GM12878 (cell line): ENCODE results near the gene SCAANT1. TPM values are rescaled to one million over a fixed set of nuclear protein-coding genes. Genes with fewer than 3 reads are reported as not detected.

Experiments used
- ATAC-seq: fragments of 200-7000 bp; cut with Tn5 transposase; 3 replicates; pipeline ENCODE4 v1.9.1; 2020; ENCODE audit warnings: mild to moderate bottlenecking, moderate library complexity
- BruUV-seq: library from RNA; stranded (reverse); fragments of 400-500 nt; replicated peaks from 2 replicates; lab custom pipeline; 2021; lab: Mats Ljungman, UMichigan
- CTCF ChIA-PET: fragments of 300-600 bp; sonication (Branson Sonifier 250); formaldehyde crosslinking; extraction: SDS; loops from one replicate; lab custom pipeline; 2021; ENCODE audit warnings: inconsistent platforms; lab: Yijun Ruan, JAX
- POLR2A ChIA-PET: fragments of 350-600 bp; formaldehyde crosslinking; extraction: SDS; loops from one replicate; lab custom pipeline; 2021; ENCODE audit warnings: inconsistent platforms; lab: Charles Lee
- RAD21 ChIA-PET: fragments of 300-600 bp; sonication (Branson Sonifier 250); formaldehyde crosslinking; loops from one replicate; lab custom pipeline; 2023; ENCODE audit warnings: antibody characterized with exemption; ENCODE audit not compliant: unreplicated experiment; lab: Charles Lee
- SMC1A ChIA-PET: fragments of 300-600 bp; sonication (Branson Sonifier 250); formaldehyde crosslinking; loops from one replicate; lab custom pipeline; 2023; ENCODE audit not compliant: unreplicated experiment, uncharacterized antibody; lab: Charles Lee
- DNase-seq: peaks from one replicate; pipeline ENCODE4 v3.0.0-alpha.2; 2011; ENCODE audit warnings: low read depth, low spot score
- FAIRE-seq: peaks from 3 replicates; lab custom pipeline; 2011; peaks lifted over from hg19 to GRCh38; lab: Jason Lieb, UNC
- H2AFZ ChIP-seq: 2 replicates; pipeline ENCODE4 v1.6.0; 2011; ENCODE audit warnings: low read depth, low read length, control low read depth; ENCODE audit not compliant: control insufficient read depth
- H3K27ac ChIP-seq: 2 replicates; pipeline ENCODE4 v1.5.1; 2011; ENCODE audit warnings: control low read depth; ENCODE audit not compliant: control insufficient read depth, insufficient read depth
- H3K27me3 ChIP-seq, 2 experiments: replicated peaks in 1 of 2; 2 replicates each; pipeline versions ENCODE4 v1.6.0 to v1.6.1; 2011; ENCODE audit warnings: low read length in 1 of 2; ENCODE audit not compliant: control insufficient read depth in 2 of 2, insufficient read depth in 2 of 2
- H3K36me3 ChIP-seq, 2 experiments: 2 replicates each; pipeline ENCODE4 v1.5.1; 2011; ENCODE audit warnings: low read length in 1 of 2; ENCODE audit not compliant: control insufficient read depth in 2 of 2, insufficient read depth in 2 of 2
- H3K4me1 ChIP-seq: 2 replicates; pipeline ENCODE4 v1.6.1; 2011; ENCODE audit warnings: mild to moderate bottlenecking, low read length, moderate library complexity, mixed read lengths; ENCODE audit not compliant: control insufficient read depth, insufficient read depth
- H3K4me2 ChIP-seq: 2 replicates; pipeline ENCODE4 v1.6.0; 2011; ENCODE audit warnings: control low read depth; ENCODE audit not compliant: control insufficient read depth, insufficient read depth
- H3K4me3 ChIP-seq: fragments of 200-600 bp; sonication (generic); 2 replicates; pipeline ENCODE4 v1.5.1; 2016
- H3K79me2 ChIP-seq: 2 replicates; pipeline ENCODE4 v1.6.0; 2011; ENCODE audit warnings: low read length; ENCODE audit not compliant: control insufficient read depth, insufficient read depth
- H3K9ac ChIP-seq: 2 replicates; pipeline ENCODE4 v1.8.0; 2011; ENCODE audit warnings: low read length, control low read depth, mixed read lengths; ENCODE audit not compliant: control insufficient read depth, insufficient read depth
- H3K9me3 ChIP-seq: replicated peaks from 3 replicates; pipeline ENCODE4 v1.5.1; 2011; ENCODE audit warnings: mild to moderate bottlenecking, low read length; ENCODE audit not compliant: control insufficient read depth, insufficient read depth
- H4K20me1 ChIP-seq: 2 replicates; pipeline ENCODE4 v1.6.0; 2011; ENCODE audit not compliant: control insufficient read depth, insufficient read depth
- ATF2 ChIP-seq: IDR thresholded peaks from 2 replicates; pipeline ENCODE4 v1.6.1; 2012; ENCODE audit warnings: low read length, inconsistent platforms
- BMI1 ChIP-seq: fragments of 450-650 bp; IDR thresholded peaks from 2 replicates; pipeline ENCODE4 v1.6.1; 2016; ENCODE audit warnings: mild to moderate bottlenecking, moderate library complexity, borderline replicate concordance
- BRCA1 ChIP-seq: IDR thresholded peaks from 2 replicates; pipeline ENCODE4 v1.6.1; 2011; ENCODE audit warnings: low read depth, low read length, improper control_type of control experiment
- CEBPB ChIP-seq, 2 experiments: fragments of 150-350 bp in 1 of 2; IDR thresholded peaks; 2 replicates each; pipeline ENCODE4 v1.6.1; 2012 to 2014; ENCODE audit warnings: low read depth in 2 of 2, low read length in 2 of 2, borderline replicate concordance in 1 of 2, inconsistent platforms in 1 of 2
- CEBPZ ChIP-seq: fragments of 150-350 bp; IDR thresholded peaks from 2 replicates; pipeline ENCODE4 v1.6.1; 2016; ENCODE audit warnings: low read depth, low read length
- E2F8 ChIP-seq: fragments of 450-650 bp; IDR thresholded peaks from 2 replicates; pipeline ENCODE4 v1.6.1; 2018; ENCODE audit warnings: mild to moderate bottlenecking, low read depth, moderate library complexity; ENCODE audit not compliant: partially characterized antibody
- EP300 ChIP-seq, 2 experiments: fragments of 150-350 bp in 1 of 2; IDR thresholded peaks; 2 replicates each; pipeline ENCODE4 v1.6.1; 2011 to 2012; ENCODE audit warnings: low read depth in 2 of 2, low read length in 2 of 2, borderline replicate concordance in 1 of 2, improper control_type of control experiment in 1 of 2, inconsistent platforms in 1 of 2; ENCODE audit not compliant: control insufficient read depth in 1 of 2
- KAT2A ChIP-seq: conservative IDR thresholded peaks from 2 replicates; pipeline ENCODE4 v1.6.1; 2011; ENCODE audit warnings: low read depth, low read length; ENCODE audit not compliant: control insufficient read depth
- MYB ChIP-seq: fragments of 150-350 bp; IDR thresholded peaks from 2 replicates; pipeline ENCODE4 v1.6.1; 2014; ENCODE audit warnings: mild to moderate bottlenecking, low read depth, low read length, borderline replicate concordance
- NFXL1 ChIP-seq: fragments of 450-650 bp; IDR thresholded peaks from 2 replicates; pipeline ENCODE4 v1.6.1; 2017; ENCODE audit warnings: antibody characterized with exemption, mild to moderate bottlenecking, borderline replicate concordance
- PAX5 ChIP-seq: IDR thresholded peaks from 2 replicates; pipeline ENCODE4 v1.6.1; 2011; ENCODE audit warnings: low read depth, low read length, borderline replicate concordance
- POLR2AphosphoS5 ChIP-seq: IDR thresholded peaks from 2 replicates; pipeline ENCODE4 v1.6.1; 2011; ENCODE audit warnings: mild to moderate bottlenecking, low read length, inconsistent platforms
- RELA ChIP-seq: fragments of 450-650 bp; IDR thresholded peaks from 2 replicates; pipeline ENCODE4 v1.8.0; 2014; ENCODE audit warnings: borderline replicate concordance; ENCODE audit not compliant: partially characterized antibody
- SMAD1 ChIP-seq: fragments of 450-650 bp; IDR thresholded peaks from 2 replicates; pipeline ENCODE4 v1.6.1; 2018; ENCODE audit warnings: mild to moderate bottlenecking, low read depth; ENCODE audit not compliant: partially characterized antibody
- SMC3 ChIP-seq: IDR thresholded peaks from 2 replicates; pipeline ENCODE4 v1.6.1; 2011; ENCODE audit warnings: low read length, improper control_type of control experiment, borderline replicate concordance
- STAT3 ChIP-seq: IDR thresholded peaks from 2 replicates; pipeline ENCODE4 v1.6.1; 2011; ENCODE audit warnings: low read depth, low read length, improper control_type of control experiment
- TARDBP ChIP-seq: IDR thresholded peaks from 2 replicates; pipeline ENCODE4 v1.6.1; 2016; ENCODE audit warnings: borderline replicate concordance
- YY1 ChIP-seq: IDR thresholded peaks from 2 replicates; pipeline ENCODE4 v1.6.1; 2011; ENCODE audit warnings: low read depth, mild to moderate bottlenecking, low read length
- ZBED1 ChIP-seq: IDR thresholded peaks from 2 replicates; pipeline ENCODE4 v1.6.1; 2016; ENCODE audit warnings: borderline replicate concordance
- WGBS: methylation state at CpG from one replicate; pipeline ENCODE4 v1.1.6; 2016; ENCODE audit warnings: low lambda C conversion rate; ENCODE audit not compliant: insufficient replicate concordance, insufficient coverage; ENCODE audit errors: missing lambda C conversion rate; 5-methylcytosine and 5-hydroxymethylcytosine counted together
- in situ Hi-C: fragments of 300-500 bp; cut with MboI; formaldehyde crosslinking; loops from 9 replicates; pipeline ENCODE4 v1.14.3; 2018; ENCODE audit warnings: mixed read lengths
- intact Hi-C: fragments of 100-400 bp; cut with micrococcal nuclease; formaldehyde crosslinking; loops from one replicate; pipeline ENCODE4 v1.14.2; 2022; ENCODE audit not compliant: unreplicated experiment
- polyA plus RNA-seq, 11 experiments: library from polyadenylated mRNA; depleted of rRNA in 4 of 11; unstranded in 6 of 11; stranded (reverse) in 5 of 11; fragments of >200 nt; fragmentation: Nextera tagmentation in 4 of 11; fragmentation: Illumina TruSeq in 1 of 11; extraction: Ambion mirVana in 4 of 11; extraction: Trizol in 1 of 11; gene quantifications; 1 replicate in 1 of 11; 2 replicates in 10 of 11; pipeline versions ENCODE4 v1.2.1 to v1.2.3, GENCODE V29; 2011 to 2016; ENCODE audit warnings: inconsistent platforms in 2 of 11, missing spikeins in 2 of 11, low read depth in 1 of 11
- total RNA-seq, 4 experiments: library from RNA; depleted of rRNA in 3 of 4; stranded (reverse); fragments of >200 nt in 3 of 4; fragmentation: Illumina TruSeq in 1 of 4; extraction: Trizol in 1 of 4; gene quantifications; 2 replicates each; pipeline versions ENCODE4 v1.2.1 to v1.2.3, GENCODE V29; 2013 to 2021

SCAANT1 gene
- total and polyA plus RNA-seq, 10 of the 15 experiments (the other 5 are each of a cell fraction or from before 2014, with no cell fraction given), result 0.60 to 1.7 (median 0.95) TPM; not detected in 6

GRCh38 chr3:63880653-63881052, 31.5 kb downstream of the SCAANT1 start:
- in situ Hi-C loops, result no loop called here
- H4K20me1 ChIP-seq, result no peaks in the 10 kb centered on the region; the same call in 1 of the 2 replicates
- RAD21 ChIA-PET, result no interaction called here

More at GRCh38 chr3:63880653-63881052, 31.5 kb downstream of the SCAANT1 start:
- H3K27ac ChIP-seq, result no peak overlapping the region
- peaks cover 49% of the 10 kb centered on the region for H3K79me2 ChIP-seq
- no peak overlapping the region for H2AFZ ChIP-seq
- intact Hi-C loops, result no loop called here
- DNase-seq (no peak), ATAC-seq (no peak), FAIRE-seq (no peak)
- H3K27me3 ChIP-seq, result no peaks in the 10 kb centered on the region
- BruUV-seq, result no TSS peak
- CTCF ChIA-PET, result no interaction called here
- H3K36me3 ChIP-seq, result no peaks in the 10 kb centered on the region; a peak in 1 of 4 replicates
- no peak overlapping the region for H3K4me3 ChIP-seq
- H3K9ac ChIP-seq, result no peak overlapping the region
- H3K9me3 ChIP-seq, result no peaks in the 10 kb centered on the region
- 100% methylated on average over 5 of the region's 5 CpGs for WGBS
- SMC1A ChIA-PET, result no interaction called here
- POLR2A ChIA-PET, result no interaction called here
- TF ChIP-seq ATF2 (no peak), E2F8 (no peak), POLR2AphosphoS5 (no peak), SMC3 (no peak), TARDBP (no peak), CEBPB (IDR thresholded peaks at IDR 0.05; ENCODE audit: borderline replicate concordance in 1 of 2, low read depth in 2 of 2, low read length in 2 of 2) (no peak), PAX5 (no peak), SMAD1 (no peak), KAT2A (no peak), BMI1 (no peak), EP300 (IDR thresholded peaks at IDR 0.05; ENCODE audit: borderline replicate concordance in 1 of 2, control insufficient read depth in 1 of 2, low read depth in 2 of 2, low read length in 2 of 2) (no peak), STAT3 (no peak), YY1 (no peak), MYB (no peak), BRCA1 (no peak), CEBPZ (no peak), ZBED1 (no peak), NFXL1 (no peak), RELA (no peak)
- H3K4me1 ChIP-seq, result no peaks in the 10 kb centered on the region
- no peak overlapping the region for H3K4me2 ChIP-seq
